ENCODE data around the gene SELENOW.

DNA sequence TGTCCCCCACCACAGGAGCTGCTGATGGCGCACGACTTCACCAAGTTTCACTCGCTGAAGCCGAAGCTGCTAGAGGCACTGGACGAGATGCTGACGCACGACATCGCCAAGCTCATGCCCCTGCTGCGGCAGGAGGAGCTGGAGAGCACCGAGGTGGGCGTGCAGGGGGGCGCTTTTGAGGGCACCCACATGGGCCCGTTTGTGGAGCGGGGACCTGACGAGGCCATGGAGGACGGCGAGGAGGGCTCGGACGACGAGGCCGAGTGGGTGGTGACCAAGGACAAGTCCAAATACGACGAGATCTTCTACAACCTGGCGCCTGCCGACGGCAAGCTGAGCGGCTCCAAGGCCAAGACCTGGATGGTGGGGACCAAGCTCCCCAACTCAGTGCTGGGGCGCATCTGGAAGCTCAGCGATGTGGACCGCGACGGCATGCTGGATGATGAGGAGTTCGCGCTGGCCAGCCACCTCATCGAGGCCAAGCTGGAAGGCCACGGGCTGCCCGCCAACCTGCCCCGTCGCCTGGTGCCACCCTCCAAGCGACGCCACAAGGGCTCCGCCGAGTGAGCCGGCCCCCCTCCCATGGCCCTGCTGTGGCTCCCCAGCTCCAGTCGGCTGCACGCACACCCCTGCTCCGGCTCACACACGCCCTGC is 37.5 kb upstream of the SELENOW start:
- TF ChIP-seq, protein P1, sequence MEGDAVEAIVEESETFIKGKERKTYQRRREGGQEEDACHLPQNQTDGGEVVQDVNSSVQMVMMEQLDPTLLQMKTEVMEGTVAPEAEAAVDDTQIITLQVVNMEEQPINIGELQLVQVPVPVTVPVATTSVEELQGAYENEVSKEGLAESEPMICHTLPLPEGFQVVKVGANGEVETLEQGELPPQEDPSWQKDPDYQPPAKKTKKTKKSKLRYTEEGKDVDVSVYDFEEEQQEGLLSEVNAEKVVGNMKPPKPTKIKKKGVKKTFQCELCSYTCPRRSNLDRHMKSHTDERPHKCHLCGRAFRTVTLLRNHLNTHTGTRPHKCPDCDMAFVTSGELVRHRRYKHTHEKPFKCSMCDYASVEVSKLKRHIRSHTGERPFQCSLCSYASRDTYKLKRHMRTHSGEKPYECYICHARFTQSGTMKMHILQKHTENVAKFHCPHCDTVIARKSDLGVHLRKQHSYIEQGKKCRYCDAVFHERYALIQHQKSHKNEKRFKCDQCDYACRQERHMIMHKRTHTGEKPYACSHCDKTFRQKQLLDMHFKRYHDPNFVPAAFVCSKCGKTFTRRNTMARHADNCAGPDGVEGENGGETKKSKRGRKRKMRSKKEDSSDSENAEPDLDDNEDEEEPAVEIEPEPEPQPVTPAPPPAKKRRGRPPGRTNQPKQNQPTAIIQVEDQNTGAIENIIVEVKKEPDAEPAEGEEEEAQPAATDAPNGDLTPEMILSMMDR (IDR thresholded peaks at IDR 0.05; ENCODE audit: low read depth, low read length, missing input control), result no peak
- TF ChIP-seq EGR1 (IDR thresholded peaks at IDR 0.05; ENCODE audit: low read depth in 2 of 2) (no peak), NR2F2 (IDR thresholded peaks at IDR 0.05) (no peak), GABPA (IDR thresholded peaks at IDR 0.05 in 1 of 2, conservative IDR thresholded peaks at IDR 0.05 in 1 of 2) (no peak), YY1 (IDR thresholded peaks at IDR 0.05) (no peak), JUND (IDR thresholded peaks at IDR 0.05) (no peak), SP1 (IDR thresholded peaks at IDR 0.05) (no peak), ATF3 (IDR thresholded peaks at IDR 0.05) (no peak), TAF1 (conservative IDR thresholded peaks at IDR 0.05) (no peak), HNF4A (conservative IDR thresholded peaks at IDR 0.05) (no peak)
- TF ChIP-seq, protein P2, sequence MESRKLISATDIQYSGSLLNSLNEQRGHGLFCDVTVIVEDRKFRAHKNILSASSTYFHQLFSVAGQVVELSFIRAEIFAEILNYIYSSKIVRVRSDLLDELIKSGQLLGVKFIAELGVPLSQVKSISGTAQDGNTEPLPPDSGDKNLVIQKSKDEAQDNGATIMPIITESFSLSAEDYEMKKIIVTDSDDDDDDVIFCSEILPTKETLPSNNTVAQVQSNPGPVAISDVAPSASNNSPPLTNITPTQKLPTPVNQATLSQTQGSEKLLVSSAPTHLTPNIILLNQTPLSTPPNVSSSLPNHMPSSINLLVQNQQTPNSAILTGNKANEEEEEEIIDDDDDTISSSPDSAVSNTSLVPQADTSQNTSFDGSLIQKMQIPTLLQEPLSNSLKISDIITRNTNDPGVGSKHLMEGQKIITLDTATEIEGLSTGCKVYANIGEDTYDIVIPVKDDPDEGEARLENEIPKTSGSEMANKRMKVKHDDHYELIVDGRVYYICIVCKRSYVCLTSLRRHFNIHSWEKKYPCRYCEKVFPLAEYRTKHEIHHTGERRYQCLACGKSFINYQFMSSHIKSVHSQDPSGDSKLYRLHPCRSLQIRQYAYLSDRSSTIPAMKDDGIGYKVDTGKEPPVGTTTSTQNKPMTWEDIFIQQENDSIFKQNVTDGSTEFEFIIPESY (IDR thresholded peaks at IDR 0.05), result no peak
- TF ChIP-seq, protein P3, sequence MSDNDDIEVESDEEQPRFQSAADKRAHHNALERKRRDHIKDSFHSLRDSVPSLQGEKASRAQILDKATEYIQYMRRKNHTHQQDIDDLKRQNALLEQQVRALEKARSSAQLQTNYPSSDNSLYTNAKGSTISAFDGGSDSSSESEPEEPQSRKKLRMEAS (IDR thresholded peaks at IDR 0.05), result no peak
- TF ChIP-seq, protein P4, sequence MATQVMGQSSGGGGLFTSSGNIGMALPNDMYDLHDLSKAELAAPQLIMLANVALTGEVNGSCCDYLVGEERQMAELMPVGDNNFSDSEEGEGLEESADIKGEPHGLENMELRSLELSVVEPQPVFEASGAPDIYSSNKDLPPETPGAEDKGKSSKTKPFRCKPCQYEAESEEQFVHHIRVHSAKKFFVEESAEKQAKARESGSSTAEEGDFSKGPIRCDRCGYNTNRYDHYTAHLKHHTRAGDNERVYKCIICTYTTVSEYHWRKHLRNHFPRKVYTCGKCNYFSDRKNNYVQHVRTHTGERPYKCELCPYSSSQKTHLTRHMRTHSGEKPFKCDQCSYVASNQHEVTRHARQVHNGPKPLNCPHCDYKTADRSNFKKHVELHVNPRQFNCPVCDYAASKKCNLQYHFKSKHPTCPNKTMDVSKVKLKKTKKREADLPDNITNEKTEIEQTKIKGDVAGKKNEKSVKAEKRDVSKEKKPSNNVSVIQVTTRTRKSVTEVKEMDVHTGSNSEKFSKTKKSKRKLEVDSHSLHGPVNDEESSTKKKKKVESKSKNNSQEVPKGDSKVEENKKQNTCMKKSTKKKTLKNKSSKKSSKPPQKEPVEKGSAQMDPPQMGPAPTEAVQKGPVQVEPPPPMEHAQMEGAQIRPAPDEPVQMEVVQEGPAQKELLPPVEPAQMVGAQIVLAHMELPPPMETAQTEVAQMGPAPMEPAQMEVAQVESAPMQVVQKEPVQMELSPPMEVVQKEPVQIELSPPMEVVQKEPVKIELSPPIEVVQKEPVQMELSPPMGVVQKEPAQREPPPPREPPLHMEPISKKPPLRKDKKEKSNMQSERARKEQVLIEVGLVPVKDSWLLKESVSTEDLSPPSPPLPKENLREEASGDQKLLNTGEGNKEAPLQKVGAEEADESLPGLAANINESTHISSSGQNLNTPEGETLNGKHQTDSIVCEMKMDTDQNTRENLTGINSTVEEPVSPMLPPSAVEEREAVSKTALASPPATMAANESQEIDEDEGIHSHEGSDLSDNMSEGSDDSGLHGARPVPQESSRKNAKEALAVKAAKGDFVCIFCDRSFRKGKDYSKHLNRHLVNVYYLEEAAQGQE (IDR thresholded peaks at IDR 0.05), result no peak
